Chondrocyte (in vitro differentiated cells): ENCODE data around the gene PARD3B. TPM values are rescaled to one million over a fixed set of nuclear protein-coding genes. Genes with fewer than 3 reads are reported as not detected.

Experiments used
- DNase-seq: peaks from one replicate; pipeline ENCODE4 v3.0.0; 2021; ENCODE audit warnings: mixed read lengths, low spot score
- H3K27ac Mint-ChIP-seq: one replicate; pipeline ENCODE4 v1.8.0; 2021; ENCODE audit warnings: mild to moderate bottlenecking, moderate library complexity, mixed read lengths; ENCODE audit not compliant: unreplicated experiment
- H3K27me3 Mint-ChIP-seq: 2 replicates; pipeline ENCODE4 v1.8.0; 2021; ENCODE audit warnings: low read depth, mixed read lengths
- H3K36me3 Mint-ChIP-seq: 2 replicates; pipeline ENCODE4 v1.8.0; 2021; ENCODE audit warnings: low read depth, mixed read lengths
- H3K4me1 Mint-ChIP-seq: 2 replicates; pipeline ENCODE4 v1.8.0; 2021; ENCODE audit warnings: low read depth, mild to moderate bottlenecking, mixed read lengths
- H3K4me3 Mint-ChIP-seq: one replicate; pipeline ENCODE4 v1.8.0; 2021; ENCODE audit warnings: mild to moderate bottlenecking, moderate library complexity, mixed read lengths; ENCODE audit not compliant: unreplicated experiment
- H3K9me3 Mint-ChIP-seq: 2 replicates; pipeline ENCODE4 v1.8.0; 2021; ENCODE audit warnings: low read depth, mixed read lengths
- total RNA-seq: library from RNA; stranded (reverse); gene quantifications from 3 replicates; pipeline ENCODE4 v1.2.1, GENCODE V29; 2021
- TF ChIP-seq, protein P1 (sequence below): fragments of 200-600 bp; sonication (generic); IDR thresholded peaks from 2 replicates; pipeline ENCODE4 v1.5.0; 2021; ENCODE audit warnings: antibody characterized with exemption, mild to moderate bottlenecking, moderate library complexity

The PARD3B gene
- total RNA-seq, 1 donor from 2014 or later: 24.9 TPM

DNA sequence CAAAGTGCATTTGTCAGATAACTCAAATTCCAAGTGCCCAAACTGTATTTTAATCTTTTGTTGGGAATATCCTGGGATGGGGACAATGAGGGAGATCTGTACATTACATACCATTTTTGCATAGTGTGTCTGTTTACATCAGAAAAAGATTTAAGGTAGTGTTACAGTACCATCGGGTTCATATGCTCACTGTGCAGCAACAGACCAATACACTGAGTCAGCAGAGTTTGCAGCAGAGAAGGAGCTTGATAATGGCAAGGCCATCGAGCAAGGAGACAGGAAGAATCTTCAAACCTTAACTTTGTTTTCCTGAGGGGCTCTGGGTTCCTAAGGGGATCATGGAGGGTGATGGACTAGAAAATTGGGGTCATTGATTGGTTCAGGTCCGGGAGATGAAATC is 399.7 kb downstream of the PARD3B start:
- H3K4me3 Mint-ChIP-seq: no peak overlapping the region
- no peak for DNase-seq
- no peaks in the 10 kb centered on the region for H3K27me3 Mint-ChIP-seq
- peaks cover 25% of the 10 kb centered on the region for H3K4me1 Mint-ChIP-seq
- H3K9me3 Mint-ChIP-seq: peaks cover 7% of the 10 kb centered on the region
- H3K36me3 Mint-ChIP-seq: no peaks in the 10 kb centered on the region
- TF ChIP-seq, protein P1, sequence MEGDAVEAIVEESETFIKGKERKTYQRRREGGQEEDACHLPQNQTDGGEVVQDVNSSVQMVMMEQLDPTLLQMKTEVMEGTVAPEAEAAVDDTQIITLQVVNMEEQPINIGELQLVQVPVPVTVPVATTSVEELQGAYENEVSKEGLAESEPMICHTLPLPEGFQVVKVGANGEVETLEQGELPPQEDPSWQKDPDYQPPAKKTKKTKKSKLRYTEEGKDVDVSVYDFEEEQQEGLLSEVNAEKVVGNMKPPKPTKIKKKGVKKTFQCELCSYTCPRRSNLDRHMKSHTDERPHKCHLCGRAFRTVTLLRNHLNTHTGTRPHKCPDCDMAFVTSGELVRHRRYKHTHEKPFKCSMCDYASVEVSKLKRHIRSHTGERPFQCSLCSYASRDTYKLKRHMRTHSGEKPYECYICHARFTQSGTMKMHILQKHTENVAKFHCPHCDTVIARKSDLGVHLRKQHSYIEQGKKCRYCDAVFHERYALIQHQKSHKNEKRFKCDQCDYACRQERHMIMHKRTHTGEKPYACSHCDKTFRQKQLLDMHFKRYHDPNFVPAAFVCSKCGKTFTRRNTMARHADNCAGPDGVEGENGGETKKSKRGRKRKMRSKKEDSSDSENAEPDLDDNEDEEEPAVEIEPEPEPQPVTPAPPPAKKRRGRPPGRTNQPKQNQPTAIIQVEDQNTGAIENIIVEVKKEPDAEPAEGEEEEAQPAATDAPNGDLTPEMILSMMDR: no peak
- H3K27ac Mint-ChIP-seq: no peak overlapping the region

DNA sequence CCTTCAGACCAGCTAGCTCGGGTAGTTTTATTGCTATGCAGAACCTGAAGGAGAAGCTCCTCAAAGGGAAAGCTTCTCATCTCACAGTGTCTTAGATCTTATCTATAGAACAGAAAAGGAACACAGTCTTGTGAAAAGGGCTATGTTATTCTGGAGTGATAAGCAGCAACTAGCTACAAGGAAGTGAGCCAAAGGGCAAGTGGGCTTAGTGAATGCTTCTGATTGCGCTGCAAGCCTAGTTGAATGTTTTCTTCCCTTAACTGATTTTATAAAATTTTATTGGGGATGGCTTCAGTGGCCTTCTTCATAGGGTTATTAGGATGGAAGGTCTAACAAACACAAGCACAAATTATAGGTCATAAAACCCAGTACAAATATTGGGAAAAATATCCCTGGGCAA is 400.1 kb downstream of the PARD3B start:
- H3K27me3 Mint-ChIP-seq: no peaks in the 10 kb centered on the region
- TF ChIP-seq, protein P1: no peak

GRCh38 chr2:204946892-204947291 is 401.6 kb downstream of the PARD3B start:
- TF ChIP-seq, protein P1: no peak
- Mint-ChIP-seq H3K4me3 (no peak overlapping the region), H3K27ac (no peak overlapping the region)

More for the DNA sequence above, 400.1 kb downstream of the PARD3B start:
- Mint-ChIP-seq H3K27ac (no peak overlapping the region), H3K9me3 (peaks cover 7% of the 10 kb centered on the region), H3K4me3 (no peak overlapping the region), H3K4me1 (peaks cover 29% of the 10 kb centered on the region), H3K36me3 (no peaks in the 10 kb centered on the region)
- no peak for DNase-seq

DNA sequence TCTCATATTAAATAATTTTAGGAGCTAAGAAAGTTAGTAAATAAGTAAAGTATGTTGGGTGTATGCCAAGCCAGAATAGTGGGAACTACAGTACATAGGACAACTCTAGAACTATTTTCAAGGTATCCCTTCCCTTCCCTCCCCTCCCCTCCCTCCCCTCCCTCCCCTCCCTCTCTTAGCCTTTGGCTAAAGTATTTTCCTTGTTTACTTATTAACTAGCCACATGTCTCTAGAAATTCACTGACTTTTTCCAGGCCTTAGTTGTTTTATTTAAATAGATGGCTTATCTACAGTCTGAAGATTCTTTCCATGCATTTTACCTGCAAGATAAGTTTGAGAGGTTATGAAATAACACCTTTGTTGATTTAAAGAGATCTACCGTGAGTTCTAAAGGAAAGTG is 402.1 kb downstream of the PARD3B start:
- H3K4me1 Mint-ChIP-seq: peaks cover 40% of the 10 kb centered on the region
- H3K27ac Mint-ChIP-seq: no peak overlapping the region
- H3K27me3 Mint-ChIP-seq: no peaks in the 10 kb centered on the region

More at GRCh38 chr2:204946892-204947291, 401.6 kb downstream of the PARD3B start:
- Mint-ChIP-seq H3K4me1 (peaks cover 44% of the 10 kb centered on the region), H3K36me3 (no peaks in the 10 kb centered on the region), H3K27me3 (no peaks in the 10 kb centered on the region), H3K9me3 (peaks cover 7% of the 10 kb centered on the region)
- DNase-seq: no peak

DNA sequence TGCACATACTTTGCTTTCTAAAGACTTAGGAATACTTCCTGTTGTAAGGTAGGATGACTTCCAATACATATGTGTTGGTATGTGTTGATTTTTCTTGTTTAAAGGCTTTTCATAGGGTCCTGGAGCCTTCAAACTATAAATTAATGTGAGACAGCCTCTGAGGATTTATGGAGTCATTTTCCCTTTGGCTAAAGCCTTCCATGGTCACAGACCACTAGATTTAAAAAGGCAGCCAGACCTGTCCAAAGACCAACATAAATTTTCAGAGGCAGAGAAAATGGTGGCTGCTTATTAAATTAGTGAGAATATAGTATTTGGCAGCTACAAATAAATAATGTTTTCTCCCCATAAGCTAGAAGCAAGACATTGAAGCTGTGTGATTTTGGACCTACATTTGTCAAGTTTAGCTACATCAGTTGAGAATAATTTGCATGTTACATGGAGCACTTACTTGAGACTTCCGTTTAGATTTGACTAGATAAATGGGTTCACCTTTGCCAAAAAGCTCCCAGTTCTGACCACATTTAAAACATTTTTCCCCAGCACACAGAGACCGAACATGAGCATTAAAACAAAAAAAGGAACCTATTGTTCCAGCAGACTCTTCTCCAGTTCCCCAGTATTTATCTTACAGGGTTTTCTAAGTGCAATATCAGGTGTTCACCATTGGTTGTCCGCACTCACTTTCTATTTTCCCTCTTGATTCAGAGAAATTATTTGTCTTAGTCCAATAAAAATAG is 402.9 kb downstream of the PARD3B start:
- Mint-ChIP-seq H3K36me3 (no peaks in the 10 kb centered on the region), H3K27ac (no peak overlapping the region), H3K4me3 (no peak overlapping the region), H3K9me3 (peaks cover 7% of the 10 kb centered on the region), H3K27me3 (no peaks in the 10 kb centered on the region), H3K4me1 (peaks cover 39% of the 10 kb centered on the region)
- DNase-seq: no peak
- TF ChIP-seq, protein P1: no peak

More for the DNA sequence above, 402.1 kb downstream of the PARD3B start:
- peaks cover 7% of the 10 kb centered on the region for H3K9me3 Mint-ChIP-seq
- DNase-seq: no peak
- no peaks in the 10 kb centered on the region for H3K36me3 Mint-ChIP-seq
- H3K4me3 Mint-ChIP-seq: no peak overlapping the region
- TF ChIP-seq, protein P1: no peak
